UCSD-AML1 (cell line): ENCODE results near the gene IMPG1.

Experiments
- DNase-seq: peaks from one replicate; lab custom pipeline; 2025; ENCODE audit not compliant: unreplicated experiment; lab: John Stamatoyannopoulos, UW

Gene IMPG1

GRCh38 chr6:75896526-75896925 lies 175.9 kb downstream of the IMPG1 start:
- no peak for DNase-seq

DNA sequence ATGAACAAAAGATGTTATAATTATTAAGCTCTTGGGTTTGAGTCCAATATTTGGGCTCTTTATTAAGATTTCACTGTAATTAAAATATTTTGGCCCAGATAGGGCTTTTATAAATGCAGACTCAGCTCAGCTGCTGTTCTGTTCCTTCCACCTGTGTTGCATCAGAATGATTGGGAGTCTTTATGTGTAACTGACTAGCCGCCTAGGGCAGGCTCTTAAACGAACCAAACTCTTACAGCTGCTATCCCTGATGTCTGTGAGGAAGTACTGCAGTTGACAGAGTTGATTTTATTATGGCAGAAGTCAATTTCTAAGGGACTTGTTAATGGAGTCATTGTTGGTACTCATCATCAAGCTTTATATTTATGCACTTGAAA lies 178.7 kb downstream of the IMPG1 start:
- DNase-seq, result no peak

GRCh38 chr6:75893058-75893775 lies 179.2 kb downstream of the IMPG1 start:
- no peak for DNase-seq

DNA sequence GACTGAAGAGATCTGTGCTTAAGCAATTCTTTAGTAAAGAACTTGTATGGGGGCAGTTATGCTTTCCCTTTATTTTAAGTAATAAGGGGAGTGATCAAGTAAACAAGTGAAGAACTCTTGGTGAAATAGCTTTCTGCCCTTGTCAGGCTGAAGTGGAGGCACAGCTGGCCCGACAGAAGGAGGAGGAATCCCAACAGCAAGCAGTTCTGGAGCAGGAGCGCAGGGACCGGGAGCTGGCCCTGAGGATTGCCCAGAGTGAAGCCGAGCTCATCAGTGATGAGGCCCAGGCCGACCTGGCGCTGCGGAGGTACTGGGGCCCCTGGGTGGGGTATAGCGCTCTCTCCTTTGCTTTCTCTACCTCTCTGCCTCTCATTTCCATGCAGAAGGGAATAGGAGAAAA lies 180.1 kb downstream of the IMPG1 start:
- DNase-seq, result no peak

DNA sequence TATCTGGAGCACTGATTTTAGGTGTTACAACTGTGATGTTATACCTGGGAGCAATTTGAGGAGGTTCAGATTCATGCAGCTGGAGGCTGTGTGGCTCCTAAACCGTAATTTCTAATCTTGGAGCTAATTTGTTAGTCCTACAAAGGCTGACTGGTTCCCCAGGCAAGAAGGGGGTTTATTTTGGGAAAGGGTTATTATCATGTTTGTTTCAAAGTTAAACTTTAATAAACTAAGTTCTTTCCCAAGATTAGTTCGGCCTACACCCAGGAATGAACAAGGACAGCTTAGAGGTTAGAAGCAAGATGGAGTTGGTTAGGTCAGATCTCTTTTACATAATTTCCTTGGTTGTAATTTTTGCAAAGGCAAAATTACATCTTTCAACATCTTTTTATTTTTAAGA lies 187.6 kb downstream of the IMPG1 start:
- no peak for DNase-seq

- DNase-seq, result no peak
These were observed 189.7 kb downstream of the IMPG1 start for GRCh38 chr6:75882734-75883133.

DNA sequence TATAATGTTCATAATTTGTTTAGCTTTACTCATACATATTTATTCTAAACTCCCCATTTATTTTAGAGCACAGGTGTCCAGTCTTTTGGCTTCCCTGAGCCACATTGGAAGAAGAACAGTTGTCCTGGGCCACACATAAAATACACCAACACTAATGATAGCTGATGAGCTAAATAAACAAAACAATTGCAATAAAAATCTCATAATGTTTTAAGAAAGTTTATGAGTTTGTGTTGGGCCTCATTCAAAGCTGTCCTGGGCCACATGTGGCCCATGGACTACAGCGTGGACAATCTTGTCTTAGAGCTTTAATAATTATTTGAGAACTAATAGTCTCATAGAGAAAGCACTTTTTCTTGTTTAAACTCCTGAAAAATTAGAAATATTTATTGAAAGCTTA lies 192.2 kb downstream of the IMPG1 start:
- DNase-seq, result no peak

DNA sequence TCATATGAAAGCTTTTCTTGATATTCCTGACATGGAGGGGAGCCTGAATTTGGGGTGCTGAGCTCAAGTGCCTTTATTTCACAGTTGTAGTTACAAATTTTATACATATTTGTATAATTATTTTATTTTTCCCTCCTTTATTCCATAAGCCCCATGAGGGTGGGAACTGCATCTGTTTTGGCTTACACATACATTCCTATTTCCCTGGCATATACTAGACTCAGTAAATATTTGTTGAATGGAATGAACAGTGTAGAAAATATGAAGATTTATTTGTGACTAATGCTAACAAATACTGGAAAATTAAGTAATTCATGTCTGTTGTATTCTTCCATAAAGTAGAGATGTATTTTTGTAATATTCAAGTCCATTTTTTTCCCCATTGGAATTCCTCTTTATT lies 196.3 kb downstream of the IMPG1 start:
- DNase-seq, result no peak

DNA sequence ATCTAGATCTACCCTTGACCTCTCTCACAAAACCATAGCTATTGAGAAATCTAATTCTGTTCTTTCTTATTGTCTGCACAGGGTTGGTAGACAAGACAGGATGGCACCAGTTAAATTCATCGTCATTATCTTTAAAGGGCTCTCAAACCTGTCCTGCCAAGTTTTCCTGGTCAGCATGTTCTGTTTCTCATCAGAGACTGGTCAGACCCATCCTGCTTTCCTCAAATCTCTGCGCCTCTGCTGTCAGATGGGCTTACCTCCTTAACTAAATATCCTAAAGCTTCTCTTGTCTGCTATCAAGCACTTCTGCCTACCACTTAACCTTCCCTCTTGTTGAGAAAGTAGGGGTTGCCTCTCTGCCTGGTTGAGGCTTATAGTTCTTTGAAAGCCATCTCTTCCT lies 198.2 kb downstream of the IMPG1 start:
- no peak for DNase-seq
